Right lung (tissue), 5 donors: ENCODE data around the gene CDC42BPB. TPM values are rescaled to one million over a fixed set of nuclear protein-coding genes. Genes with fewer than 3 reads are reported as not detected.

Experiments
- DNase-seq, 2 donors: peaks; one replicate each; pipeline ENCODE4 v3.0.0-alpha.2; 2013
- polyA plus RNA-seq, 5 donors: library from polyadenylated mRNA; unstranded; fragments of 120-200 nt; gene quantifications; one replicate each; pipeline versions ENCODE4 v1.2.1 to v1.2.3, GENCODE V29; 2013; ENCODE audit warnings: inconsistent platforms in 1 of 5, low replicate concordance in 1 of 5; ENCODE audit not compliant: insufficient read length in 5 of 5, insufficient read depth in 1 of 5

Gene CDC42BPB
- polyA plus RNA-seq, 5 donors = 59.3 to 80.3 (median 69.9) TPM

GRCh38 chr14:102969060-102969791 is 88.1 kb downstream of the CDC42BPB start:
- no peak for DNase-seq

GRCh38 chr14:102968306-102968705 is 89.0 kb downstream of the CDC42BPB start:
- DNase-seq = no peak

DNA sequence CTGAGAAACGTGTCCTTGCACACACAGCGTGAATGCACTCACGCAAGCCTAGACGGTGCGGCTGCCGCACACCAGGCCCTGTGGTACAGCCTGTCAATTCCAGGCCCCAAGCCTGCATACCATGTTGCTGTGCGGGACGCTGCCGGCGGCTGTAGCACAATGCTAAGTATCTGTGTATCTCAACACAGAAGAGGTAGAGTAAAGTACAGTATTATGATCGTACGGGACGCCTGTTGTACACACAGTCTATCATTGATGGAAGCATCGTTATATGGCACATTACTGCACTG is 89.9 kb downstream of the CDC42BPB start:
- DNase-seq = no peak

DNA sequence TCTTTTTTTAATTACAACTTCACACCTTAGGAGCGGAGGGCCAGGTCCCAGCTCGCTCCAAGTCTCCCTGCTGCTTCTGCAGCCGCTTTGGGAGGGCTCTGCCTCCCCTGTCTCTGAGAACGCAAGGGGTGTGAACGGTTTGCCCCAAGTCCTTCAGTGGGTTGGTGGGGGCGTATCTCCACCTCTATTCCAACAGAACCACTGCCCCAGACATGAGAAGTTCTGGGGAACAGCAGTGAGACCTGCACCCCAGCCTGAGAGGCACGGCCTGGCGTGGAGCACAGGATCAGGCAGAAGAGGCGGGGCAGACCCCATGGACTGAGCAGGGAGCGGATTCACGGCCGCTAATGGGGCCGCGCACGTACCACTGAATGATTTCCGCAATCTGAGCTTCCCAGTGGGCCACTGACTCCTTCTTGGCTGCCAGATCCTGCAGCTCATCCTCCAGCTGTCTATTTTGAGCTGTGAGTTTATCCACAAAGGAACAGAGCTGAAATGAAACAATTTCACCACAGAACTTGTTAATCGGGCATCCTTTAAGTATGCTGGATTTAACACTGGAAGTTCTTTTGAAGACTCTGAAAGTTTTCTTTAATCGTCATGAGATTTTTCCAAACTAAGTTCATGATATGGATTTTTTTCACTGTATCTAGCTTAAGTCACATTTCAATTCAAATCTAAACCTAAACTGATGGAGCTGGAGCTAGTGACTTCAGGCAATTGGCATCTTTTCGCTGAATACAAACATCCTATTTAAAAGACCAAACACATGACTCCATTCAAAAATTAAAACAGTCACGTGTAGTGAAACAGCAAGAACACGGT is 90.5 kb downstream of the CDC42BPB start:
- no peak for DNase-seq

DNA sequence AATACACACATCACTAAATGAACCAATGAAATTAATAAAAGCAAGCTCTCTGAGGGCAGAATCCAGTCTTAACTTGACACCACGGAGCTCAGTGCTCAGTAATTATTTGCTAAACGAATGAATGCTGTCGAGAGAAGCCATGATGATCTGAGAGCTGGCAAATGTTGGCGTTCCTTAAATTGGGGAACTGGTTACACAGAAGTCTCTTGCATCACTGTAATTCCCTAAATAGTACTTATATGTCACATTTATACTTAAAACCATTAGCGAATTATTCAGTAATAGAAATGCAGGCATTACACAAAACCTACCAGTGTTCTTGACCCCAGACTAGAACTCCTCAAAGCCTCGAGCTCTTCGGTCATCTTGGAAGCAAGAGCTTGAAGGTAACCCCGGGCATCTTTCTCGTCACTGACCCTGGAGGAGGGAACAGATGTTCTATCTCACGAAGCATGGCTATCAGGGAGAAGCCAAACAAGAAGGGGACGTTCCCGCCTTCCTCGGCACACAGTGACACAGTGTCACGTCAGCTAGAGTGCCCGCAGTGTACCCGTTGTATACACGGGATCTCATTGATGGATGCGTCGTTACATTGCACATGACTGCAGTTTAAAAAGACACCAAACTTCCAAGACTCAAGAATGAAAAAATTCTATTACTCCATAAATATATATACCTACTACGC is 91.2 kb downstream of the CDC42BPB start:
- DNase-seq = no peak

GRCh38 chr14:102965282-102965681 is 92.1 kb downstream of the CDC42BPB start:
- DNase-seq = no peak

- no peak for DNase-seq
Observed at GRCh38 chr14:102964152-102964730, 93.1 kb downstream of the CDC42BPB start.

DNA sequence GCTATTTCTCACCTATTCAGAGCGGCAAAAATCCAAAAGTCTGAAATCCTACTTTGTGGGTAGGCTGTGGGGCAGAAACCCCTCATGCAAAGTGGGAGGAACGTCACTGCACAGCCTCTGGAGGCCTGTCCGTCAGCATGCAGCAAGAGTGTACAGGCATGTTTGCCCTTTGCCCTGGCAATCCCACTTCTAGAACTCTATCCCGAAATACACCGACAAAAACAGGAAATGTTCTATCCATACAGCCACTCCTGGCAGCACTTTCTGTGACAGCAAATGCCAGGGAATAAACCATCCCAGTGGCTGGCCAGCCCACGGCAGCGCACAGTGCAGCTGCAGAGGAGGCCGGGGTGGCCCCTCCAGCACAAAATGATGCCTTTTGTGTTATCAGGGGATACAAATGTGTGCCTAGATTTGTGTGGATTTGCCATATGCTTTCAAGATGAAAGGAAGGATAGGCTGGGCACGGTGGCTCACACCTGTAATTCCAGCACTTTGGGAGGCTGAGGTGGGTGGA is 95.2 kb downstream of the CDC42BPB start:
- no peak for DNase-seq

GRCh38 chr14:102958461-102958860 is 98.9 kb downstream of the CDC42BPB start:
- DNase-seq = no peak

DNA sequence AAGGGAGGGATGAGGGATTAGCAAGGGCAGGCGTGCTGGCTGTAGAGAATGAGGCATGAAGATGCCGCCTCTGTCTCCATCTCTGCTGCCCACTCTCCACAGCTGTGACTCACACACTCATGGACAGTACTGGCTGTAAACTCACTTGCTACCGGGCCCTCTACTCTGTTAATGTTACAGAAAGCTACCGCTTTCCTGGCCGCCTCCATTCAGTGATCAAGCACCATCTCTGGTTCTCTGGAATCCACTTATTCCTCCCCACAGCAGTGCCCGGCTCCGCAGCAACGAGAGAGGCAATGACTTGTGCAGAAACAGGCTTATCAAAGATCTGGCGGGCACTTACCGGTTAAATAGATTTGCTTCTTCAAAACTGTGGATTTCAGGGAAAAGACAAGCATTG is 100.1 kb downstream of the CDC42BPB start:
- DNase-seq = no peak

- no peak for DNase-seq
Observed at GRCh38 chr14:102955636-102956408, 101.5 kb downstream of the CDC42BPB start.

DNA sequence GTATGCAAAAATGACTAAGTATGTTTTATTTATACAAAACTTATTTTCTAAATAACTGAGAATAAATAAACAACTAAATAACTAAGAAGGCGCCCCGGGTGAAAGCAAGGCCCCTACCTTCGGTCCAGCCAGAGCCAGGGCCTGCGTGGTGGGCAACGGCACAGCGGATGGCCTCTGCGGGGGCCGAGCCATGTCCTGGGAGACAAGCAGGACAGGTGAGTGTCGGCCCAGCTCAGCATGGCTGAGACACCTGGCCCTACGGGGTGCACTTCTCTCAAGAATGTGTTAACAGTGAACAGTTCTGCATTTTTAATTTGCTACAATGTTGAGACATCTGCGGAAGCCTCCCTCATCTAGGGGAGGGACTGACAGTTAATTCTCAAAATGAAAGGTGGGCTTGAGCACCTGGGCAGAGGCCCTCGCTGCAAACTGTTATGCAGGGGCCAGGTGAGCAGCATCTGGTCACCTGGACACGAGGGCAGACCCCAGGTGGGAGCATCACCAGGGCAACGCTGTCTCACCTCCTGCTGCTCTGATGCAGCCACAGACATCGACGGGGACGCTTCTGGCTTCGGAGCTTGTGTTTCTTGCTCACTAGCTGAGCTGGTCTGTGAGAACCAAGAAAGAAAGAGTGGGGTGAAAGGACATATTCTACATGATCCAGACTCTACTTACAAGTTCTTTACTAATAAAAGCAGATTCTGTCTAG is 103.1 kb downstream of the CDC42BPB start:
- DNase-seq = no peak

GRCh38 chr14:102953100-102953499 is 104.2 kb downstream of the CDC42BPB start:
- no peak for DNase-seq

DNA sequence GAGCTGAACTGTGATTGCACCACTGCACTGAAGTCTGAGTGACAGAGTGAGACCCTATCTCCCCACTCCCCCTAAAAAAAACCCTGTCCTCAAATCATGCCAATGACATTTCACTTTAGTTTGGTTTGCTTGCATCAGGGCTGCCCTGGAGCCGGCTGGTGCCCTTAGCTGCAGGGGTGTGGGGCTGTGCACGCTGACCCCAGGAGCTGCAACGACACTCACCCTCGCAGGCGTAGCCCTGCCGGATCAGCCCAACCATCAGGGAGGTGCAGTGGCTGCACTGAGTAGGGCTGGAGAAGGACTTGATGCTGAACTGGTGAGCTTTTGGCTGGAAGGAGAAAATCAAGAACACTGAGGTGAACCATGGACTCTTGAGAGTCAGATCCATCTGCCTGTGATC is 105.1 kb downstream of the CDC42BPB start:
- DNase-seq = no peak

GRCh38 chr14:102951799-102952198 is 105.5 kb downstream of the CDC42BPB start:
- DNase-seq = no peak

DNA sequence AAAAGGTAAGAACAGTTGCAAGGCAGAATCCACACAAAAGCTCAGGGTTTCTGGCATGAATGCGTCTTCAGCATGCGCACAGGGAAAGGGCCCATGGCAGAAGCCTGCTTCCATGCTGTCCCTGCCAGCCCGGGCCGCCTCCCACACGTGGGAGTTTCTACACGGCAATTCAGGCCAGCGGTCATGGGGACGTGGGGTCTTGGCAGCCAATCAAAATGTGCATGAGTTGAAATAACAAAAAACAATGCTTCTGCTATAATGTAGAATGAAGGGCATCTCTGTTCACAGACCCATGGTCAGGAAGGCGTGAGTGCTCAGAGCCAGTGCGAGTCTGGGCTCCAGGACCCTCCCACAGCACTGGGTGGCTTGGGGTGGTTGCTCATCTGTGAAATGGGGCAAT is 106.3 kb downstream of the CDC42BPB start:
- DNase-seq = no peak

DNA sequence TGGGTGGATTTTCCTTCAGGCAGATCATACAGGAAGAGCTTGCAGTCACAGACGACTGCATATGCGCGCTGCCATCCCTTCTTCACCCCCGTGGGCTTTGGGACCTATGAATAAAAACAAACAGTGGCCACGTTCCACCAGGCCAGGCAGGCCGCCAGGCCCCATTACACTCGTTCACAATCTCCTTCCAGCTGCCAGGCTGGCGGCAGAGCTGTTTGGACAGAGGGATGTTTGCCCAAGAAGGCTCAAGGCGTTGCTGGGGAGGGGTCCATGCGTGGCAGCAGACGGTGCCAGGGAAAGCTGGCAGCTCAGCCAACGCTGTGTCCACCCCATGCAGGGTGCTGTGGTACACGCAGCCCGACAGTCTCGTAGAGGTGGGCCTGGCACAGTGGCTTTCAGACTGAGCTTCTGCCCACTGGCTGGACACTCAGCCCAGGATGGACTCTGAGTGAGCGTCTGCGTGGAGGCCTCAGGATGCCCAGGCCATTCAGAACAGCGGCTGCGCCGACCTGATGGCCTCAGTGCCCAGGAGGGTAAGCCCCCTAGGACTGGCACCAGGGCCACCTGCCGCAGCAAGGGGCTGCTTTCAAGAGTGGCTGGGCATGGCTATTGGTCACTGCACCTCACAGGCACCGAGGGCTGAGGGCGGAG is 107.4 kb downstream of the CDC42BPB start:
- no peak for DNase-seq

GRCh38 chr14:102949062-102949800 is 108.1 kb downstream of the CDC42BPB start:
- no peak for DNase-seq

DNA sequence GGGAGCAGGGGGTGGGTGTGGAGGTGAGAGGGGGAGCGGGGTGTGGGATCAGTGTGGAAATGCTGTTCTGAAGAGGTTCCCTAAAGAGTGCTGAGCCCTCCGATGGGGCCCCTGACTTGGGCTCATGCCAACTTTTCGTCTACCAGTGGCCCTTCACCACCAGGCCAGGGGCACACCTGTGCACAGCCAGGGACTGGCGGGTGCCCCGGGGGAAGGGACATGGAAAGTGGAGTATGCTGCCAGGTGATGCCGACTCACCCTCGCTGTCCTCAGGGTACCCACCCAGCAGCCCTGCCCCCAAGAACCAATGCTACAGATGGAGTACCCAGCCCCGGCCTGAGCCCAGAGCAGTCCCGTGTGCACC is 108.7 kb downstream of the CDC42BPB start:
- DNase-seq = no peak
